ENCODE measurements around the gene MAPK12.

- TF ChIP-seq CTCF (conservative IDR thresholded peaks at IDR 0.05): no peak
- no peak for TF ChIP-seq ZFX (IDR thresholded peaks at IDR 0.05)
Observed at GRCh38 chr22:50211147-50211546, 50.3 kb downstream of the MAPK12 start.
